B cell (primary cell): ENCODE measurements around the gene ATG3. TPM values are rescaled to one million over a fixed set of nuclear protein-coding genes. Genes with fewer than 3 reads are reported as not detected.

Experiments used
- ATAC-seq: fragments of 200-7000 bp; cut with Tn5 transposase; one replicate; pipeline ENCODE4 v1.10.0; 2021; ENCODE audit warnings: low read depth, mild to moderate bottlenecking, moderate number of reproducible peaks, moderate library complexity
- CTCF ChIA-PET: fragments of 350-600 bp; sonication (Branson Sonifier 250); formaldehyde crosslinking; loops from one replicate; lab custom pipeline; 2021; ENCODE audit warnings: antibody characterized with exemption, inconsistent platforms; lab: Charles Lee
- POLR2A ChIA-PET: fragments of 350-600 bp; sonication (Branson Sonifier 250); formaldehyde crosslinking; loops from one replicate; lab custom pipeline; 2021; ENCODE audit warnings: antibody characterized with exemption; lab: Charles Lee
- DNase-seq: peaks from one replicate; pipeline ENCODE4 v3.0.0; 2013
- H2AFZ ChIP-seq: 2 replicates; pipeline ENCODE4 v1.6.1; 2012; ENCODE audit warnings: mild to moderate bottlenecking, low read depth, low read length; ENCODE audit not compliant: insufficient read depth, poor library complexity, severe bottlenecking
- H3K27ac ChIP-seq, 2 donors: 1 replicate in 1 of 2; 2 replicates in 1 of 2; pipeline ENCODE4 v1.5.1; 2012 to 2013; ENCODE audit warnings: low read length in 2 of 2, mild to moderate bottlenecking in 2 of 2, moderate library complexity in 1 of 2
- H3K27me3 ChIP-seq, 4 experiments: fragments of 200-600 bp in 1 of 4; sonication (generic) in 1 of 4; replicated peaks in 1 of 4; 1 replicate in 2 of 4; 2 replicates in 2 of 4; pipeline versions ENCODE4 v1.6.1 to v1.7.0; 2013 to 2016; ENCODE audit warnings: low read length in 3 of 4, mild to moderate bottlenecking in 2 of 4, mixed read lengths in 1 of 4, moderate library complexity in 1 of 4; ENCODE audit not compliant: insufficient read depth in 4 of 4, control insufficient read depth in 3 of 4; ENCODE audit errors: control extremely low read depth in 1 of 4
- H3K36me3 ChIP-seq, 2 experiments: replicated peaks in 1 of 2; 1 replicate in 1 of 2; 2 replicates in 1 of 2; pipeline versions ENCODE4 v1.6.1 to v1.7.1; 2013; ENCODE audit warnings: low read length in 1 of 2; ENCODE audit not compliant: insufficient read depth in 2 of 2, control insufficient read depth in 1 of 2; ENCODE audit errors: control extremely low read depth in 1 of 2, extremely low read depth in 1 of 2
- H3K4me1 ChIP-seq, 2 donors: fragments of 200-600 bp in 1 of 2; sonication (generic) in 1 of 2; 1 replicate in 1 of 2; 2 replicates in 1 of 2; pipeline versions ENCODE4 v1.5.1 to v1.6.1; 2013 to 2017; ENCODE audit warnings: low read length in 2 of 2; ENCODE audit not compliant: control insufficient read depth in 2 of 2, insufficient read depth in 2 of 2
- H3K4me2 ChIP-seq: replicated peaks from 2 replicates; pipeline ENCODE3; 2012; ENCODE audit warnings: mild to moderate bottlenecking, low read depth, low read length; ENCODE audit not compliant: poor library complexity, severe bottlenecking
- H3K4me3 ChIP-seq, 5 experiments: fragments of 200-600 bp in 1 of 5; sonication (generic) in 1 of 5; 1 replicate in 3 of 5; 2 replicates in 2 of 5; pipeline versions ENCODE4 v1.5.1 to v1.7.0; 2011 to 2016; ENCODE audit warnings: low read length in 4 of 5, mild to moderate bottlenecking in 4 of 5, low read depth in 2 of 5, control low read depth in 1 of 5, moderate library complexity in 1 of 5; ENCODE audit not compliant: insufficient read depth in 1 of 5; ENCODE audit errors: control extremely low read depth in 1 of 5, extremely low read depth in 1 of 5
- H3K79me2 ChIP-seq: fragments of 200-600 bp; sonication (generic); one replicate; pipeline ENCODE4 v1.6.0; 2016; ENCODE audit warnings: low read length; ENCODE audit not compliant: control insufficient read depth, insufficient read depth
- H3K9ac ChIP-seq: fragments of 200-600 bp; sonication (generic); 2 replicates; pipeline ENCODE4 v1.6.1; 2017; ENCODE audit warnings: mild to moderate bottlenecking, low read length, moderate library complexity
- H3K9me3 ChIP-seq, 3 donors: one replicate each; pipeline versions ENCODE4 v1.6.1 to v1.7.1; 2013; ENCODE audit warnings: low read length in 2 of 3; ENCODE audit not compliant: control insufficient read depth in 2 of 3, insufficient read depth in 1 of 3; ENCODE audit errors: control extremely low read depth in 1 of 3
- H4K20me1 ChIP-seq: 2 replicates; pipeline ENCODE4 v1.6.0; 2012; ENCODE audit warnings: mild to moderate bottlenecking, low read length; ENCODE audit not compliant: insufficient read depth, control insufficient read depth, poor library complexity, severe bottlenecking
- H3K27ac Mint-ChIP-seq: one replicate; pipeline ENCODE4 v1.8.0; 2021; ENCODE audit warnings: mixed read lengths
- H3K27me3 Mint-ChIP-seq: one replicate; pipeline ENCODE4 v1.8.0; 2021; ENCODE audit warnings: mixed read lengths
- H3K4me1 Mint-ChIP-seq: one replicate; pipeline ENCODE4 v1.8.0; 2021; ENCODE audit warnings: mixed read lengths
- H3K4me3 Mint-ChIP-seq: one replicate; pipeline ENCODE4 v1.8.0; 2021; ENCODE audit warnings: mixed read lengths
- H3K9me3 Mint-ChIP-seq: one replicate; pipeline ENCODE4 v1.8.0; 2022; ENCODE audit warnings: mixed read lengths; ENCODE audit not compliant: insufficient read depth
- CTCF ChIP-seq: fragments of 200-600 bp; IDR thresholded peaks from one replicate; pipeline ENCODE4 v1.8.0; 2022; ENCODE audit warnings: antibody characterized with exemption, mild to moderate bottlenecking
- EZH2 ChIP-seq: IDR thresholded peaks from 2 replicates; pipeline ENCODE4 v1.6.1; 2012; ENCODE audit warnings: borderline replicate concordance, low read depth, mild to moderate bottlenecking, moderate library complexity, low read length; ENCODE audit not compliant: insufficient read depth, poor library complexity, severe bottlenecking
- WGBS: methylation state at CpG from one replicate; pipeline ENCODE4 v1.1.5; 2013; ENCODE audit warnings: missing lambda C conversion rate; ENCODE audit not compliant: insufficient coverage; 5-methylcytosine and 5-hydroxymethylcytosine counted together
- intact Hi-C: fragments of 100-400 bp; cut with micrococcal nuclease; formaldehyde crosslinking; loops from one replicate; pipeline ENCODE4 v1.10.0; 2022
- polyA plus RNA-seq: library from polyadenylated mRNA; depleted of rRNA; stranded (reverse); fragments of >200 nt; gene quantifications from 2 replicates; pipeline ENCODE4 v1.2.3, GENCODE V29; 2012
- total RNA-seq, 2 donors: library from RNA; stranded (reverse); fragments of 120-200 nt in 1 of 2; gene quantifications; 1 replicate in 1 of 2; 2 replicates in 1 of 2; pipeline versions ENCODE4 v1.2.3 to v1.2.4, GENCODE V29; 2013 to 2022

The ATG3 gene
- total and polyA plus RNA-seq, 2 donors (not counting 1 experiment from before 2014, with no cell fraction given): 25.2 to 54.9 TPM

- WGBS: no CpG with 5 or more reads among the region's 1 CpG
- Mint-ChIP-seq H3K4me3 (no peak overlapping the region), H3K4me1 (peaks cover 11% of the 10 kb centered on the region), H3K9me3 (no peaks in the 10 kb centered on the region), H3K27me3 (no peaks in the 10 kb centered on the region), H3K27ac (no peak overlapping the region)
- H3K27me3 ChIP-seq: no peaks in the 10 kb centered on the region
- H3K79me2 ChIP-seq: peaks cover 16% of the 10 kb centered on the region
- no peak overlapping the region for H2AFZ ChIP-seq
- peaks cover 22 to 77% of the 10 kb centered on the region in 2 experiments for H3K36me3 ChIP-seq
- no peak overlapping the region for H3K27ac ChIP-seq
- H4K20me1 ChIP-seq: no peaks in the 10 kb centered on the region
- ChIA-PET POLR2A (no interaction called here), CTCF (interaction anchor here (1.0 to 1.6 kb wide), 4 partner anchors 9 to 14 kb away, joined by 3 to 6 read pairs (median 3); no protein-coding TSS in a partner anchor)
- no peak overlapping the region for H3K4me3 ChIP-seq
- no peaks in the 10 kb centered on the region for H3K9me3 ChIP-seq
- intact Hi-C loops: loop anchor here (10.0 kb wide), 2 partner anchors 446 to 966 kb away; partner anchors contain the start of gene SIDT1
- DNase-seq (no peak), ATAC-seq (no peak)
- peaks cover 3 to 5% of the 10 kb centered on the region in 2 donors for H3K4me1 ChIP-seq
- no peak overlapping the region for H3K4me2 ChIP-seq
- TF ChIP-seq CTCF: no peak
- TF ChIP-seq EZH2: no peak
- H3K9ac ChIP-seq: no peak overlapping the region
These were observed 7.5 kb upstream of the ATG3 start for GRCh38 chr3:112569265-112569664.

GRCh38 chr3:112568642-112569041 is 6.9 kb upstream of the ATG3 start:
- peaks cover 23 to 71% of the 10 kb centered on the region in 2 experiments for H3K36me3 ChIP-seq
- H3K79me2 ChIP-seq: peaks cover 22% of the 10 kb centered on the region
- H3K9me3 ChIP-seq: no peaks in the 10 kb centered on the region
- Mint-ChIP-seq H3K27ac (no peak overlapping the region), H3K9me3 (no peaks in the 10 kb centered on the region), H3K27me3 (no peaks in the 10 kb centered on the region), H3K4me1 (peaks cover 16% of the 10 kb centered on the region), H3K4me3 (no peak overlapping the region)
- no peak overlapping the region for H3K27ac ChIP-seq
- H3K4me3 ChIP-seq: no peak overlapping the region
- no peaks in the 10 kb centered on the region for H3K27me3 ChIP-seq
- TF ChIP-seq EZH2 (no peak), CTCF (no peak)
- no peak for DNase-seq
- no CpG with 5 or more reads among the region's 2 CpGs for WGBS
- ChIA-PET POLR2A (no interaction called here), CTCF (interaction anchor here (1.0 to 1.6 kb wide), 4 partner anchors 10 to 13 kb away, joined by 3 to 6 read pairs (median 3); no protein-coding TSS in a partner anchor)
- H3K4me1 ChIP-seq: peaks cover 4 to 5% of the 10 kb centered on the region in 2 donors
- intact Hi-C loops: loop anchor here (10.0 kb wide), 2 partner anchors 446 to 966 kb away; partner anchors contain the start of gene SIDT1
- ATAC-seq: no peak
- no peak overlapping the region for H2AFZ ChIP-seq
- no peaks in the 10 kb centered on the region for H4K20me1 ChIP-seq
- H3K9ac ChIP-seq: no peak overlapping the region
- no peak overlapping the region for H3K4me2 ChIP-seq
